Fibroblast of the conjunctiva (primary cell): ENCODE data around the gene DNTT.

ENCODE experiments used
- DNase-seq: peaks from one replicate; pipeline ENCODE4 v3.0.0-alpha.2; 2010; ENCODE audit warnings: low read depth

Gene DNTT

GRCh38 chr10:96344178-96344577 is 39.9 kb downstream of the DNTT start:
- no peak for DNase-seq

GRCh38 chr10:96345222-96345621 is 41.0 kb downstream of the DNTT start:
- no peak for DNase-seq

- DNase-seq: no peak
Measured at GRCh38 chr10:96346295-96346694, 42.1 kb downstream of the DNTT start.

- DNase-seq: no peak
Measured at GRCh38 chr10:96352027-96352426, 47.8 kb downstream of the DNTT start.

GRCh38 chr10:96352582-96352981 is 48.3 kb downstream of the DNTT start:
- no peak for DNase-seq

GRCh38 chr10:96357038-96357620 is 52.9 kb downstream of the DNTT start:
- DNase-seq: no peak

GRCh38 chr10:96358851-96359540 is 54.8 kb downstream of the DNTT start, which contains the start of gene OPALIN:
OPALIN (minus strand) TSS chr10:96359002; CDS start chr10:96358896, 106 bp downstream.
- no peak for DNase-seq

- no peak for DNase-seq
Measured at GRCh38 chr10:96359616-96360015, 55.4 kb downstream of the DNTT start.

GRCh38 chr10:96360331-96360730 is 56.1 kb downstream of the DNTT start:
- DNase-seq: no peak

GRCh38 chr10:96360766-96361165 is 56.5 kb downstream of the DNTT start:
- no peak for DNase-seq

GRCh38 chr10:96365571-96365970 is 61.3 kb downstream of the DNTT start:
- DNase-seq: no peak

- DNase-seq: peak; percentile 29
Measured at GRCh38 chr10:96366508-96366907, 62.3 kb downstream of the DNTT start.

GRCh38 chr10:96367470-96367869 is 63.2 kb downstream of the DNTT start:
- no peak for DNase-seq

GRCh38 chr10:96368971-96369370 is 64.7 kb downstream of the DNTT start:
- DNase-seq: no peak

- no peak for DNase-seq
Measured at GRCh38 chr10:96369890-96370583, 65.8 kb downstream of the DNTT start.

- DNase-seq: no peak
Measured at GRCh38 chr10:96370584-96371157, 66.4 kb downstream of the DNTT start.

GRCh38 chr10:96371356-96371755 is 67.1 kb downstream of the DNTT start:
- DNase-seq: no peak

- no peak for DNase-seq
Measured at GRCh38 chr10:96374004-96374403, 69.8 kb downstream of the DNTT start.

GRCh38 chr10:96374639-96374984 is 70.4 kb downstream of the DNTT start:
- DNase-seq: no peak

GRCh38 chr10:96374985-96375830 is 71.0 kb downstream of the DNTT start:
- DNase-seq: peak; percentile 74

- no peak for DNase-seq
Measured at GRCh38 chr10:96376483-96376882, 72.2 kb downstream of the DNTT start.

- no peak for DNase-seq
Measured at GRCh38 chr10:96377816-96378294, 73.6 kb downstream of the DNTT start.
